ENCODE data around the gene DLEC1.

DNA sequence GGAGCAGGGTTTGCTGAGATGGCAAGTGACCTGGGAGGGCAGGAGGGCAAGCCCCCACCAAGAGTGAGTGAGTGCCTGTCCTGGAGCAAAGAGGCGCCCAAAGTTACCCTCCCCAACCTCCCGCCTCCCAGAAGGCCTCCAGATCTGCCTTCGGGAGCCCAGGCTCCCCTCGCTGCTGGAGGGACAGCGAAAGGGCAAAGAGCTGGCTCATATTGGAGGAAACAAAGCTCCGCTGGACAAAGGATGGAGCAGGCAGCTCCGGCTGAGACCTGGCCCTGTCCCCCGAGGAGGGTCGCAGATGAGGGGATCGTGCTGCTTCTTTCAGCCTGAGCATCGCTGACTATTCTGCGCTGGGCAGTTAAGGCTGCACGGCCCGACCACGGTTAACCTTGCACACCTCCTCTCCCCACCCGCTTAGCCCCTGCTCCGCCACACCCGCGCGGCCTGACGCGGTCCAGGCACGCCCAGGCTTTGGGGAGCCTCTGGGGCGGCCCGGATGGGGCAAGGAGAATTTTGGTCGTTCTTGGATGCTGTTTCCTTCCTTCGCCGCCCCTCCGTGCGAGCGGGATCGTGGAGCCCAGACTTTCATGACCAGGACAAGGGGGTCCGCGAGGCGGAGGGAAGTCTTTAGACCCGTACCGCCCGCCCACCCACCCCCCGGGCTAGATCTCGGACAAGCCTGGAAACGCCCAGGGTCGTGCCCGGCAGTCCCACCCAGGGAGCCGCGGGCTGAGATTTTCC is 10.2 kb upstream of the DLEC1 start:
- TF ChIP-seq EP300 (IDR thresholded peaks at IDR 0.05; ENCODE audit: low read length) (no peak), NFE2 (IDR thresholded peaks at IDR 0.05; ENCODE audit: low read depth) (no peak), SMC3 (conservative IDR thresholded peaks at IDR 0.05; ENCODE audit: insufficient read depth, low read depth, low read length) (no peak), ZNF311 (CRISPR knock-in tag; IDR thresholded peaks at IDR 0.05) (no peak), HDGF (IDR thresholded peaks at IDR 0.05) (no peak), SREBF1 (IDR thresholded peaks at IDR 0.05; ENCODE audit: borderline replicate concordance, low read depth, low read length) (no peak), ZNF274 (IDR thresholded peaks at IDR 0.05; ENCODE audit: borderline replicate concordance, low read depth, low read length) (no peak), CREB3 (tag; conservative IDR thresholded peaks at IDR 0.05; ENCODE audit: low read depth) (no peak), SAFB2 (IDR thresholded peaks at IDR 0.05; ENCODE audit: borderline replicate concordance, low read depth, low read length, severe bottlenecking) (no peak)
- TF ChIP-seq, protein P1, sequence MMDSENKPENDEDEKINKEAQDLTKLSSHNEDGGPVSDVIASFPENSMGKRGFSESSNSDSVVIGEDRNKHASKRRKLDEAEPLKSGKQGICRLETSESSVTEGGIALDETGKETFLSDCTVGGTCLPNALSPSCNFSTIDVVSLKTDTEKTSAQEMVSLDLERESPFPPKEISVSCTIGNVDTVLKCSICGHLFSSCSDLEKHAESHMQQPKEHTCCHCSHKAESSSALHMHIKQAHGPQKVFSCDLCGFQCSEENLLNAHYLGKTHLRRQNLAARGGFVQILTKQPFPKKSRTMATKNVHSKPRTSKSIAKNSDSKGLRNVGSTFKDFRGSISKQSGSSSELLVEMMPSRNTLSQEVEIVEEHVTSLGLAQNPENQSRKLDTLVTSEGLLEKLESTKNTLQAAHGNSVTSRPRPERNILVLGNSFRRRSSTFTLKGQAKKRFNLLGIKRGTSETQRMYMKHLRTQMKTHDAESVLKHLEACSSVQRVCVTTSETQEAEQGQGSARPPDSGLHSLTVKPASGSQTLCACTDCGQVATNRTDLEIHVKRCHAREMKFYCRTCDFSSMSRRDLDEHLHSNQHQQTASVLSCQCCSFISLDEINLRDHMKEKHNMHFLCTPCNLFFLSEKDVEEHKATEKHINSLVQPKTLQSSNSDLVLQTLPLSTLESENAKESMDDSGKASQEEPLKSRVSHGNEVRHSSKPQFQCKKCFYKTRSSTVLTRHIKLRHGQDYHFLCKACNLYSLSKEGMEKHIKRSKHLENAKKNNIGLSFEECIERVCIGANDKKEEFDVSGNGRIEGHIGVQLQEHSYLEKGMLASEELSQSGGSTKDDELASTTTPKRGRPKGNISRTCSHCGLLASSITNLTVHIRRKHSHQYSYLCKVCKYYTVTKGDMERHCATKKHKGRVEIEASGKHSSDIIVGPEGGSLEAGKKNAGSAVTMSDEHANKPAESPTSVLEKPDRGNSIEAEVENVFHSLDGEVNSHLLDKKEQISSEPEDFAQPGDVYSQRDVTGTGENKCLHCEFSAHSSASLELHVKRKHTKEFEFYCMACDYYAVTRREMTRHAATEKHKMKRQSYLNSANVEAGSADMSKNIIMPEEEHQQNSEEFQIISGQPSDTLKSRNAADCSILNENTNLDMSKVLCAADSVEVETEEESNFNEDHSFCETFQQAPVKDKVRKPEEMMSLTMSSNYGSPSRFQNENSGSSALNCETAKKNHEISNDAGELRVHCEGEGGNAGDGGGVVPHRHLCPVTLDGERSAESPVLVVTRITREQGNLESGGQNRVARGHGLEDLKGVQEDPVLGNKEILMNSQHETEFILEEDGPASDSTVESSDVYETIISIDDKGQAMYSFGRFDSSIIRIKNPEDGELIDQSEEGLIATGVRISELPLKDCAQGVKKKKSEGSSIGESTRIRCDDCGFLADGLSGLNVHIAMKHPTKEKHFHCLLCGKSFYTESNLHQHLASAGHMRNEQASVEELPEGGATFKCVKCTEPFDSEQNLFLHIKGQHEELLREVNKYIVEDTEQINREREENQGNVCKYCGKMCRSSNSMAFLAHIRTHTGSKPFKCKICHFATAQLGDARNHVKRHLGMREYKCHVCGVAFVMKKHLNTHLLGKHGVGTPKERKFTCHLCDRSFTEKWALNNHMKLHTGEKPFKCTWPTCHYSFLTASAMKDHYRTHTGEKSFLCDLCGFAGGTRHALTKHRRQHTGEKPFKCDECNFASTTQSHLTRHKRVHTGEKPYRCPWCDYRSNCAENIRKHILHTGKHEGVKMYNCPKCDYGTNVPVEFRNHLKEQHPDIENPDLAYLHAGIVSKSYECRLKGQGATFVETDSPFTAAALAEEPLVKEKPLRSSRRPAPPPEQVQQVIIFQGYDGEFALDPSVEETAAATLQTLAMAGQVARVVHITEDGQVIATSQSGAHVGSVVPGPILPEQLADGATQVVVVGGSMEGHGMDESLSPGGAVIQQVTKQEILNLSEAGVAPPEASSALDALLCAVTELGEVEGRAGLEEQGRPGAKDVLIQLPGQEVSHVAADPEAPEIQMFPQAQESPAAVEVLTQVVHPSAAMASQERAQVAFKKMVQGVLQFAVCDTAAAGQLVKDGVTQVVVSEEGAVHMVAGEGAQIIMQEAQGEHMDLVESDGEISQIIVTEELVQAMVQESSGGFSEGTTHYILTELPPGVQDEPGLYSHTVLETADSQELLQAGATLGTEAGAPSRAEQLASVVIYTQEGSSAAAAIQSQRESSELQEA (IDR thresholded peaks at IDR 0.05; ENCODE audit: low read depth), result no peak
